Measurements from ENCODE around the gene GTPBP1. TPM values are rescaled to one million over a fixed set of nuclear protein-coding genes. Genes with fewer than 3 reads are reported as not detected.

GTPBP1 gene
- total RNA-seq, 1 donor from 2014 or later: 73.1 TPM

DNA sequence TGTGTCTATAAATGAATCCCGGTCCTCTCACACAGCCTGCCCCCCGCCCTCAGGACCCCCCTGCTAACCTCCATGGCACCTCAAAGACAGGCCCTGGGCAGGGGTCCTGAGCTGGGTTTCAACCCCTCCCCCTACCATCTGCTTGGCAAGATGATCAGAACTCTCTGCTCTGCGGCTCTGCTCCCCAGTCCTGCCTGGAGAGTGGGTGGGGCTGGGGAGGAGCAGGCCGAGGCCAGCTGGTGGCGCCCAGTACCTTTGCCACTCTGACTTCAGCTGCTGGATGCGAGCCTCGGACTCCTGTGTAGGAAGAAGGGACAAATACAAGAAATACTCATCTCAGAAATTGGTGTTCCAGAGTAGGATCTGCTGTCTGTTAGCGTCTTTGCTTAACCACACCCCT lies 35.0 kb downstream of the GTPBP1 start:
- no peaks in the 10 kb centered on the region for H3K27me3 Mint-ChIP-seq (ENCODE audit: low read depth)
- no peak overlapping the region for H3K27ac Mint-ChIP-seq
- H3K9me3 Mint-ChIP-seq: no peaks in the 10 kb centered on the region
- H3K4me1 Mint-ChIP-seq: no peaks in the 10 kb centered on the region
- H3K36me3 Mint-ChIP-seq: peaks cover 32% of the 10 kb centered on the region
- no peak overlapping the region for H3K4me3 Mint-ChIP-seq
- DNase-seq (ENCODE audit: low spot score in 2 of 2, unreplicated experiment in 2 of 2): no peak
- TF ChIP-seq, protein P1, sequence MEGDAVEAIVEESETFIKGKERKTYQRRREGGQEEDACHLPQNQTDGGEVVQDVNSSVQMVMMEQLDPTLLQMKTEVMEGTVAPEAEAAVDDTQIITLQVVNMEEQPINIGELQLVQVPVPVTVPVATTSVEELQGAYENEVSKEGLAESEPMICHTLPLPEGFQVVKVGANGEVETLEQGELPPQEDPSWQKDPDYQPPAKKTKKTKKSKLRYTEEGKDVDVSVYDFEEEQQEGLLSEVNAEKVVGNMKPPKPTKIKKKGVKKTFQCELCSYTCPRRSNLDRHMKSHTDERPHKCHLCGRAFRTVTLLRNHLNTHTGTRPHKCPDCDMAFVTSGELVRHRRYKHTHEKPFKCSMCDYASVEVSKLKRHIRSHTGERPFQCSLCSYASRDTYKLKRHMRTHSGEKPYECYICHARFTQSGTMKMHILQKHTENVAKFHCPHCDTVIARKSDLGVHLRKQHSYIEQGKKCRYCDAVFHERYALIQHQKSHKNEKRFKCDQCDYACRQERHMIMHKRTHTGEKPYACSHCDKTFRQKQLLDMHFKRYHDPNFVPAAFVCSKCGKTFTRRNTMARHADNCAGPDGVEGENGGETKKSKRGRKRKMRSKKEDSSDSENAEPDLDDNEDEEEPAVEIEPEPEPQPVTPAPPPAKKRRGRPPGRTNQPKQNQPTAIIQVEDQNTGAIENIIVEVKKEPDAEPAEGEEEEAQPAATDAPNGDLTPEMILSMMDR (IDR thresholded peaks at IDR 0.05; ENCODE audit: unreplicated experiment): no peak

DNA sequence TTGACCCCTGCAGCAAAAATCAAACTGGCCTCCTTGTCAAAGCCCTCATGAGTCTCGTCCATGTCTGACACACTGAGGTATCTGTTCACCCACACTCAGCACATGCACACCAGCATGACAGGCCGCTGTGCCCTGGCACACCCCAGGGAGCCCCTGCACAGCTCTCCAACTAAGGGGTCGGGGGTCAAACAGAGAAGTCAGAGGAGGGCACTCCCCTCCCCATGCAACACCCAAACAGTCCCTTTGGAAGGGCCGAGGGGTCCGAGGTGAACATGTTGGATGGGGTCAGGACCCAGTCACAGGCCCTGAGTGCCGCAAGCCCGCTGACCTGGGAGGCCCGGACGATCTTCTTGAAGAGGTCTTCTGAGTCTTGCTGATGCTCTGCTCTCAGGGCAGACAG lies 35.4 kb downstream of the GTPBP1 start:
- Mint-ChIP-seq H3K4me3 (no peak overlapping the region), H3K4me1 (no peaks in the 10 kb centered on the region), H3K36me3 (peaks cover 32% of the 10 kb centered on the region), H3K9me3 (no peaks in the 10 kb centered on the region), H3K27me3 (ENCODE audit: low read depth) (no peaks in the 10 kb centered on the region), H3K27ac (no peak overlapping the region)
- TF ChIP-seq, protein P1 (IDR thresholded peaks at IDR 0.05; ENCODE audit: unreplicated experiment): no peak
- no peak for DNase-seq (ENCODE audit: low spot score in 2 of 2, unreplicated experiment in 2 of 2)

DNA sequence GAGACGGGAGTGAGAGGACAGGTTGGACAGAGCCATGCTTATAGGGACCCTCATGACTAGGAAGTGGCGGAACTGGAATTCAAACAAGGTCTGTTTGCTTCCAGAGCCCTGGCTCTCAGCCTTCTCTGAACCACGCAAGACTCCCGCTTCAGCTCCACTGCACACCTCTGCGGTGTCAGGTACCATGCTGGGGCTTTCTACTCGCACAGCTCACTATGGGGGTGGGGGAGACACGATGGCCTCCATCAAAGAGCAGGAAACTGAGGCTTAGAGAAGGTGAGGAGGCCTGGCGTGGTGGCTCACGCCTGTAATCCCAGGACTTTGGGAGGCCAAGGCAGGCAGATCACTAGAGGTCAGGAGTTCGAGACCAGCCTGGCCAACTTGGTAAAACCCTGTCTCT lies 35.8 kb downstream of the GTPBP1 start:
- no peaks in the 10 kb centered on the region for H3K27me3 Mint-ChIP-seq (ENCODE audit: low read depth)
- H3K27ac Mint-ChIP-seq: no peak overlapping the region
- no peak for DNase-seq (ENCODE audit: low spot score in 2 of 2, unreplicated experiment in 2 of 2)
- no peak overlapping the region for H3K4me3 Mint-ChIP-seq
- TF ChIP-seq, protein P1 (IDR thresholded peaks at IDR 0.05; ENCODE audit: unreplicated experiment): no peak
- peaks cover 32% of the 10 kb centered on the region for H3K36me3 Mint-ChIP-seq
- H3K9me3 Mint-ChIP-seq: no peaks in the 10 kb centered on the region
- H3K4me1 Mint-ChIP-seq: no peaks in the 10 kb centered on the region

DNA sequence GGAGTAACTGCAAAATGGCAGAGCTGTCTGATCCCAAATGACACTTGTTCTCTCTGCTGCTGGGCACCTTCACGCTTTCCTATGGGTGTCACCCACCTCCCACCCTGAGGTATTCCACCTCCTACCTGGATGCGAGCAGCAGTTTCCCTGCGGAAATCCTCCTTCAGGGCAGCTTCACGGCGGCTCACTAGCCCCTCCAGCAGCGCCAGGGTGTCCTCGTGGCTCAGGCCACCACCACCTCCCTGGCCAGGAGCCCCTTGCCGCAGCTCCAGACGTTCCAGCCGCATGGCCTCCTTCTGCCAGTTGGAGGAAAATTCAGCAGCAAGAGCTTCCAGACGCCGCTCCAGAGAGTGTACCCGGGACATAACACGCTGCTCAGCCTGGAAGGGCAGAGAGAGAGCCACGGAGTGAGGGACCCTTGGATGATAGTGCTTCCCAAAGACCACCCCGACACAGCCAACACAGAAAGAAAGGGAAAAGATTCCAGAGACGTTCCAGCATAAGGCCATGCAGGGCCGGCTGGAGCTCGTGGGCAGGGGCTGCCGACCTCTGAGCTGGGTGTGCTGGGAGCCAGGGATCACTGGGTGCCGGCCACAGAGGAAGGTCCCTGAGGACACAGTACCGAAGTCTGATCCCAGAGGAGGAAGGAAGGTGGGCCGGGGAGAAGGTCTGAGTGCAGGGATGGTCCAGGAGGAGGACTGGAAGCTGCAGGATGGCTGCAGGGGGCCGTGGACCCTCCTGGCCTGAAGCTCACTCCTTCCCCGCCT lies 36.6 kb downstream of the GTPBP1 start:
- DNase-seq (ENCODE audit: low spot score in 2 of 2, unreplicated experiment in 2 of 2): no peak
- H3K9me3 Mint-ChIP-seq: no peaks in the 10 kb centered on the region
- no peaks in the 10 kb centered on the region for H3K27me3 Mint-ChIP-seq (ENCODE audit: low read depth)
- TF ChIP-seq, protein P1 (IDR thresholded peaks at IDR 0.05; ENCODE audit: unreplicated experiment): no peak
- H3K36me3 Mint-ChIP-seq: peaks cover 29% of the 10 kb centered on the region
- H3K4me1 Mint-ChIP-seq: no peaks in the 10 kb centered on the region
- no peak overlapping the region for H3K4me3 Mint-ChIP-seq
- no peak overlapping the region for H3K27ac Mint-ChIP-seq

DNA sequence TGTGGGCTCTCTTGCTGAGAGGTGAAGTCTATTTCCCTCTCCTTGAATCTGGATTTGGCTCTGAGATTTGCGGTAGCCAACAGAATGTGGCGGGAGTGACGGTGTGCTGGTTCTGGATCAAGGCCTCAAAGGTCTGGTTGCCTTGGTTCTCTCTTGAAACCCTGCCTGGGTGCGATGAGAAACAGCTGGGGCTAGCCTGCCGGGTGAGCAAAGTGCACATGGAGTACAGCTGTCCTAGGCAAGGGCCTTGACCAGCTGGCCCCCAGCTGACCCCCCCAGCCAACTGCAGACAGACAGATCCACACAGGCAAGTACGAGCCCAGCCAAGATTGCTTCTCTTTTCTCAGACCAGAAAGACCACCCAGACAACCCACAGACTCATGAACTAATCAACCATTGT lies 39.2 kb downstream of the GTPBP1 start:
- no peak for DNase-seq (ENCODE audit: low spot score in 2 of 2, unreplicated experiment in 2 of 2)
- no peak overlapping the region for H3K27ac Mint-ChIP-seq
- no peaks in the 10 kb centered on the region for H3K4me1 Mint-ChIP-seq
- H3K27me3 Mint-ChIP-seq (ENCODE audit: low read depth): no peaks in the 10 kb centered on the region
- H3K36me3 Mint-ChIP-seq: peaks cover 26% of the 10 kb centered on the region
- no peak overlapping the region for H3K4me3 Mint-ChIP-seq
- TF ChIP-seq, protein P1 (IDR thresholded peaks at IDR 0.05; ENCODE audit: unreplicated experiment): no peak
- no peaks in the 10 kb centered on the region for H3K9me3 Mint-ChIP-seq
